Measurements from ENCODE around the gene PCBP3. TPM values are rescaled to one million over a fixed set of nuclear protein-coding genes. Genes with fewer than 3 reads are reported as not detected.

The PCBP3 gene
- total RNA-seq, 1 experiment from 2014 or later: 10.9 TPM

- H2BK20ac ChIP-seq (ENCODE audit: low read depth, low read length, poor library complexity, severe bottlenecking): no peak overlapping the region
- no peak overlapping the region for H4K91ac ChIP-seq (ENCODE audit: insufficient read length, low read depth, low read length)
- Mint-ChIP-seq H3K27ac (no peak overlapping the region), H3K9me3 (peaks cover 18 to 19% of the 10 kb centered on the region in 2 experiments), H3K36me3 (ENCODE audit: insufficient read depth in 1 of 3, low read depth in 3 of 3) (peaks cover 6 to 16% (median 10%) of the 10 kb centered on the region in 3 experiments; a peak in 6 of 7 replicates), H3K27me3 (ENCODE audit: low read depth) (peaks cover 2% of the 10 kb centered on the region; the same call in 1 of the 2 replicates), H3K4me1 (peaks cover 6 to 8% of the 10 kb centered on the region in 2 experiments), H3K4me3 (no peak overlapping the region)
- H3K23ac ChIP-seq (ENCODE audit: insufficient read length, low read depth, low read length): no peak overlapping the region
- H3K27ac ChIP-seq (ENCODE audit: insufficient read length, low read depth, low read length): no peak overlapping the region
- H3K14ac ChIP-seq (ENCODE audit: insufficient read depth, low read length): no peak overlapping the region; the same call in 1 of the 2 replicates
- no peaks in the 10 kb centered on the region for H3K23me2 ChIP-seq (ENCODE audit: insufficient read length, low read depth, low read length, poor library complexity, severe bottlenecking)
- no peaks in the 10 kb centered on the region for H3K79me2 ChIP-seq (ENCODE audit: insufficient read depth, low read length)
- WGBS (ENCODE audit: extremely low coverage, insufficient read length, low lambda C conversion rate): no CpG with 5 or more reads among the region's 8 CpGs
- H2AK5ac ChIP-seq (ENCODE audit: insufficient read length, low read length): no peak overlapping the region
- no peak overlapping the region for H3K9ac ChIP-seq (ENCODE audit: extremely low read depth, insufficient read length, low read length)
- no peak overlapping the region for H2BK5ac ChIP-seq (ENCODE audit: insufficient read length, low read length)
- H3K4me1 ChIP-seq (ENCODE audit: insufficient read depth, low read length): peaks cover 5% of the 10 kb centered on the region; the same call in 1 of the 2 replicates
- H2BK12ac ChIP-seq (ENCODE audit: insufficient read length, low read depth, low read length): no peak overlapping the region
- H3K4ac ChIP-seq (ENCODE audit: low read depth, low read length): no peak overlapping the region
- no peak overlapping the region for H4K5ac ChIP-seq (ENCODE audit: insufficient read length, low read depth, low read length)
- no peak overlapping the region for H3K56ac ChIP-seq (ENCODE audit: insufficient read length, low read depth, low read length)
- DNase-seq: peak; percentile 19
- no peak overlapping the region for H2AFZ ChIP-seq (ENCODE audit: low read length)
- TF ChIP-seq CTCF (conservative IDR thresholded peaks at IDR 0.05): no peak
- no peaks in the 10 kb centered on the region for H3K27me3 ChIP-seq (ENCODE audit: insufficient read depth, low read length)
- no peak overlapping the region for H3T11ph ChIP-seq (ENCODE audit: low read length)
- H4K8ac ChIP-seq (replicated peaks; ENCODE audit: insufficient read length, low read depth, low read length): no peak overlapping the region
- H3K4me2 ChIP-seq (ENCODE audit: insufficient read depth, insufficient read length, low read length): no peak overlapping the region
- H3K9me3 ChIP-seq (ENCODE audit: control insufficient read depth, low read depth, low read length): no peaks in the 10 kb centered on the region
- no peaks in the 10 kb centered on the region for H3K79me1 ChIP-seq (ENCODE audit: insufficient read depth, low read depth, low read length, poor library complexity, severe bottlenecking)
- no peak overlapping the region for H2BK120ac ChIP-seq (ENCODE audit: low read depth, low read length, poor library complexity, severe bottlenecking)
- H3K18ac ChIP-seq (ENCODE audit: insufficient read length, low read depth, low read length): no peak overlapping the region
- no peaks in the 10 kb centered on the region for H4K20me1 ChIP-seq (ENCODE audit: control insufficient read depth, insufficient read depth, insufficient read length)
- no peak overlapping the region for H2BK15ac ChIP-seq (ENCODE audit: low read depth, low read length)
Measured at GRCh38 chr21:45844181-45844580, 200.7 kb downstream of the PCBP3 start.
